Thymus (tissue), 11 donors: ENCODE measurements around the gene PPARG. TPM values are rescaled to one million over a fixed set of nuclear protein-coding genes. Genes with fewer than 3 reads are reported as not detected.
"Not testable (repeated sequence)": the region's sequence is repeated elsewhere in the genome, so short reads cannot be mapped to it uniquely, and the experiment has no call there.

Experiments
- DNase-seq, 9 donors: peaks; one replicate each; pipeline ENCODE4 v3.0.0-alpha.2; 2013; ENCODE audit warnings: low spot score in 9 of 9, low read depth in 6 of 9, missing footprints in 1 of 9
- H3K27ac ChIP-seq, 2 donors: one replicate each; pipeline ENCODE4 v1.5.1; 2013; ENCODE audit warnings: control low read depth in 1 of 2, low read depth in 1 of 2, low read length in 1 of 2, mild to moderate bottlenecking in 1 of 2, moderate library complexity in 1 of 2
- H3K27me3 ChIP-seq, 2 donors: one replicate each; pipeline ENCODE4 v1.5.1; 2013; ENCODE audit warnings: low read length in 1 of 2; ENCODE audit not compliant: control insufficient read depth in 2 of 2, insufficient read depth in 1 of 2
- H3K36me3 ChIP-seq, 2 donors: one replicate each; pipeline ENCODE4 v1.5.1; 2013; ENCODE audit warnings: low read length in 1 of 2, mild to moderate bottlenecking in 1 of 2, moderate library complexity in 1 of 2; ENCODE audit not compliant: control insufficient read depth in 2 of 2, insufficient read depth in 2 of 2
- H3K4me1 ChIP-seq, 2 donors: one replicate each; pipeline ENCODE4 v1.5.1; 2013; ENCODE audit warnings: low read length in 2 of 2; ENCODE audit not compliant: control insufficient read depth in 2 of 2, insufficient read depth in 2 of 2
- H3K4me3 ChIP-seq, 2 donors: one replicate each; pipeline ENCODE4 v1.5.1; 2013; ENCODE audit warnings: low read length in 2 of 2, control low read depth in 1 of 2, mild to moderate bottlenecking in 1 of 2
- H3K9me3 ChIP-seq, 2 donors: one replicate each; pipeline ENCODE4 v1.5.1; 2013; ENCODE audit warnings: low read length in 1 of 2, mild to moderate bottlenecking in 1 of 2; ENCODE audit not compliant: control insufficient read depth in 2 of 2, insufficient read depth in 1 of 2
- WGBS: extraction: QIAGEN DNeasy Blood & Tissue Kit; methylation state at CpG from one replicate; pipeline ENCODE4 v1.1.7; 2013; 5-methylcytosine and 5-hydroxymethylcytosine counted together
- polyA plus RNA-seq: library from polyadenylated mRNA; stranded (reverse); fragments of 200-250 nt; gene quantifications from one replicate; pipeline ENCODE4 v1.2.3, GENCODE V29; 2013
- total RNA-seq: library from RNA; stranded (reverse); fragments of 120-200 nt; gene quantifications from one replicate; pipeline ENCODE4 v1.2.4, GENCODE V29; 2013
- donor health status: healthy.

Gene PPARG
- total and polyA plus RNA-seq, 2 donors, result 4.3 to 8.8 TPM

GRCh38 chr3:12444582-12445471 lies 156.0 kb downstream of the PPARG start:
- Histone ChIP-seq H3K4me1 (no peaks in the 10 kb centered on the region), H3K9me3 (no peaks in the 10 kb centered on the region), H3K27me3 (peaks cover 0 to 4% of the 10 kb centered on the region in 2 donors), H3K4me3 (no peak overlapping the region), H3K27ac (no peak overlapping the region), H3K36me3 (no peaks in the 10 kb centered on the region)
- DNase-seq, result no peak
- 83% methylated on average over 24 of the region's 24 CpGs for WGBS

- Histone ChIP-seq H3K27ac (no peak overlapping the region), H3K27me3 (peaks cover 0 to 4% of the 10 kb centered on the region in 2 donors)
- DNase-seq, result no peak
Measured at GRCh38 chr3:12445523-12446240, 156.8 kb downstream of the PPARG start.

GRCh38 chr3:12446298-12446697 lies 157.4 kb downstream of the PPARG start:
- no peak for DNase-seq
- WGBS, result 97% methylated on average over 7 of the region's 7 CpGs

More at GRCh38 chr3:12445523-12446240, 156.8 kb downstream of the PPARG start:
- Histone ChIP-seq H3K4me1 (no peaks in the 10 kb centered on the region), H3K36me3 (no peaks in the 10 kb centered on the region), H3K9me3 (no peaks in the 10 kb centered on the region), H3K4me3 (no peak overlapping the region)
- WGBS, result 97% methylated on average over 8 of the region's 8 CpGs

GRCh38 chr3:12447075-12447474 lies 158.2 kb downstream of the PPARG start:
- no peak overlapping the region for H3K4me3 ChIP-seq
- WGBS, result 97% methylated on average over 4 of the region's 4 CpGs
- peaks cover 0 to 4% of the 10 kb centered on the region in 2 donors for H3K27me3 ChIP-seq
- no peaks in the 10 kb centered on the region for H3K36me3 ChIP-seq
- H3K4me1 ChIP-seq, result no peaks in the 10 kb centered on the region
- no peaks in the 10 kb centered on the region for H3K9me3 ChIP-seq
- no peak overlapping the region for H3K27ac ChIP-seq
- DNase-seq, result no peak

More at GRCh38 chr3:12446298-12446697, 157.4 kb downstream of the PPARG start:
- peaks cover 0 to 4% of the 10 kb centered on the region in 2 donors for H3K27me3 ChIP-seq
- no peaks in the 10 kb centered on the region for H3K9me3 ChIP-seq
- H3K4me3 ChIP-seq, result no peak overlapping the region
- no peaks in the 10 kb centered on the region for H3K36me3 ChIP-seq
- H3K27ac ChIP-seq, result no peak overlapping the region
- H3K4me1 ChIP-seq, result no peaks in the 10 kb centered on the region

GRCh38 chr3:12448404-12449202 lies 159.7 kb downstream of the PPARG start:
- not testable (repeated sequence) for H3K36me3 ChIP-seq, H3K27ac ChIP-seq, H3K4me1 ChIP-seq, H3K9me3 ChIP-seq, H3K4me3 ChIP-seq, DNase-seq, H3K27me3 ChIP-seq
- 88% methylated on average over 4 of the region's 4 CpGs for WGBS

GRCh38 chr3:12449889-12450682 lies 161.2 kb downstream of the PPARG start:
- no peak for DNase-seq
- H3K27ac ChIP-seq, result no peak overlapping the region
- H3K4me3 ChIP-seq, result no peak overlapping the region
- H3K36me3 ChIP-seq, result no peaks in the 10 kb centered on the region
- WGBS, result 91% methylated on average over 8 of the region's 8 CpGs
- no peaks in the 10 kb centered on the region for H3K9me3 ChIP-seq
- H3K4me1 ChIP-seq, result no peaks in the 10 kb centered on the region
- no peaks in the 10 kb centered on the region for H3K27me3 ChIP-seq

GRCh38 chr3:12451481-12451880 lies 162.6 kb downstream of the PPARG start:
- DNase-seq, result no peak
- 95% methylated on average over 5 of the region's 5 CpGs for WGBS
- Histone ChIP-seq H3K4me1 (no peaks in the 10 kb centered on the region), H3K9me3 (no peaks in the 10 kb centered on the region), H3K4me3 (no peak overlapping the region), H3K27me3 (no peaks in the 10 kb centered on the region), H3K27ac (no peak overlapping the region), H3K36me3 (no peaks in the 10 kb centered on the region)

GRCh38 chr3:12451960-12452359 lies 163.1 kb downstream of the PPARG start:
- WGBS, result 95% methylated on average over 1 of the region's 1 CpG
- H3K27me3 ChIP-seq, result no peaks in the 10 kb centered on the region
- DNase-seq, result no peak
- no peak overlapping the region for H3K27ac ChIP-seq
- H3K9me3 ChIP-seq, result no peaks in the 10 kb centered on the region
- H3K36me3 ChIP-seq, result no peaks in the 10 kb centered on the region
- H3K4me1 ChIP-seq, result no peaks in the 10 kb centered on the region
- H3K4me3 ChIP-seq, result no peak overlapping the region
